Measurements from ENCODE around the gene BMPER.
A peak's percentile ranks its signal among the peaks of the same experiment; 100 is the strongest.

Gene BMPER

GRCh38 chr7:33904681-33905388 is 504 bp upstream of the BMPER start (continued):
- TF ChIP-seq ZSCAN18 (tag by site-specific recombination; IDR thresholded peaks at IDR 0.05) (no peak), OSR2 (tag by site-specific recombination; IDR thresholded peaks at IDR 0.05) (peak; percentile 63), ZNF184 (tag by site-specific recombination; IDR thresholded peaks at IDR 0.05) (no peak), ZNF2 (tag by site-specific recombination; IDR thresholded peaks at IDR 0.05) (no peak), ZNF394 (tag by site-specific recombination; IDR thresholded peaks at IDR 0.05; ENCODE audit: borderline replicate concordance) (0 out of 2 replicates have a peak, but pooled peaks have one; percentile 14)

GRCh38 chr7:33906697-33907096 is 1.4 kb downstream of the BMPER start:
- Histone ChIP-seq H3K9me3 (ENCODE audit: control insufficient read depth, insufficient read depth, low read depth, low read length) (no peaks in the 10 kb centered on the region), H3K4me3 (ENCODE audit: low read depth, low read length) (no peak overlapping the region), H3K36me3 (ENCODE audit: control insufficient read depth in 2 of 2, insufficient read depth in 1 of 2, low read length in 2 of 2) (no peaks in the 10 kb centered on the region), H3K4me1 (ENCODE audit: control insufficient read depth, insufficient read depth, low read length) (peaks cover 10% of the 10 kb centered on the region; the same call in 1 of the 2 replicates), H3K27ac (ENCODE audit: extremely low read depth, low read depth, low read length) (no peak overlapping the region)
- no peak for TF ChIP-seq ZNF133 (tag by site-specific recombination; IDR thresholded peaks at IDR 0.05)
- no peak for TF ChIP-seq ZNF184 (tag by site-specific recombination; IDR thresholded peaks at IDR 0.05)
- no peak for TF ChIP-seq ZNF366 (tag by site-specific recombination; conservative IDR thresholded peaks at IDR 0.05)
- no peak for TF ChIP-seq ZNF169 (tag by site-specific recombination; IDR thresholded peaks at IDR 0.05)
- TF ChIP-seq, protein P1, sequence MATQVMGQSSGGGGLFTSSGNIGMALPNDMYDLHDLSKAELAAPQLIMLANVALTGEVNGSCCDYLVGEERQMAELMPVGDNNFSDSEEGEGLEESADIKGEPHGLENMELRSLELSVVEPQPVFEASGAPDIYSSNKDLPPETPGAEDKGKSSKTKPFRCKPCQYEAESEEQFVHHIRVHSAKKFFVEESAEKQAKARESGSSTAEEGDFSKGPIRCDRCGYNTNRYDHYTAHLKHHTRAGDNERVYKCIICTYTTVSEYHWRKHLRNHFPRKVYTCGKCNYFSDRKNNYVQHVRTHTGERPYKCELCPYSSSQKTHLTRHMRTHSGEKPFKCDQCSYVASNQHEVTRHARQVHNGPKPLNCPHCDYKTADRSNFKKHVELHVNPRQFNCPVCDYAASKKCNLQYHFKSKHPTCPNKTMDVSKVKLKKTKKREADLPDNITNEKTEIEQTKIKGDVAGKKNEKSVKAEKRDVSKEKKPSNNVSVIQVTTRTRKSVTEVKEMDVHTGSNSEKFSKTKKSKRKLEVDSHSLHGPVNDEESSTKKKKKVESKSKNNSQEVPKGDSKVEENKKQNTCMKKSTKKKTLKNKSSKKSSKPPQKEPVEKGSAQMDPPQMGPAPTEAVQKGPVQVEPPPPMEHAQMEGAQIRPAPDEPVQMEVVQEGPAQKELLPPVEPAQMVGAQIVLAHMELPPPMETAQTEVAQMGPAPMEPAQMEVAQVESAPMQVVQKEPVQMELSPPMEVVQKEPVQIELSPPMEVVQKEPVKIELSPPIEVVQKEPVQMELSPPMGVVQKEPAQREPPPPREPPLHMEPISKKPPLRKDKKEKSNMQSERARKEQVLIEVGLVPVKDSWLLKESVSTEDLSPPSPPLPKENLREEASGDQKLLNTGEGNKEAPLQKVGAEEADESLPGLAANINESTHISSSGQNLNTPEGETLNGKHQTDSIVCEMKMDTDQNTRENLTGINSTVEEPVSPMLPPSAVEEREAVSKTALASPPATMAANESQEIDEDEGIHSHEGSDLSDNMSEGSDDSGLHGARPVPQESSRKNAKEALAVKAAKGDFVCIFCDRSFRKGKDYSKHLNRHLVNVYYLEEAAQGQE (tag by site-specific recombination; IDR thresholded peaks at IDR 0.05) = no peak
- TF ChIP-seq ZNF830 (tag by site-specific recombination; IDR thresholded peaks at IDR 0.05; ENCODE audit: low read depth) = no peak
- no peak for TF ChIP-seq ZNF791 (tag by site-specific recombination; IDR thresholded peaks at IDR 0.05)
- TF ChIP-seq ZIC2 (tag by site-specific recombination; IDR thresholded peaks at IDR 0.05) = no peak
- no peak for TF ChIP-seq SP3 (tag by site-specific recombination; IDR thresholded peaks at IDR 0.05)
- TF ChIP-seq GFI1B (tag by site-specific recombination; IDR thresholded peaks at IDR 0.05) = no peak
- TF ChIP-seq ZBTB6 (tag by site-specific recombination; IDR thresholded peaks at IDR 0.05) = no peak
- no peak for TF ChIP-seq ZNF311 (tag by site-specific recombination; IDR thresholded peaks at IDR 0.05; ENCODE audit: borderline replicate concordance)
- no peak for TF ChIP-seq ZBTB21 (tag by site-specific recombination; IDR thresholded peaks at IDR 0.05)
- TF ChIP-seq SP7 (tag by site-specific recombination; IDR thresholded peaks at IDR 0.05) = no peak
- POLR2A ChIA-PET = no interaction called here
- CTCF ChIA-PET = interaction anchor here (0.5 to 4.5 kb wide), 9 partner anchors 11 to 1646 kb away, joined by 3 to 30 read pairs (median 3); no protein-coding TSS in a partner anchor
